RWPE2 (cell line): ENCODE results near the gene PNPLA2.

ENCODE experiments used
- ATAC-seq: fragments of 200-7000 bp; cut with Tn5 transposase; 3 replicates; pipeline ENCODE4 v1.9.1; 2021; ENCODE audit warnings: low read depth
- DNase-seq: peaks from one replicate; pipeline ENCODE4 v3.0.0-alpha.2; 2020; ENCODE audit warnings: low spot score
- H3K27ac ChIP-seq: fragments of 450-650 bp; 2 replicates; pipeline ENCODE4 v1.5.1; 2017; ENCODE audit warnings: mild to moderate bottlenecking; ENCODE audit not compliant: poor library complexity, severe bottlenecking
- H3K27me3 ChIP-seq: fragments of 250-450 bp; sonication (Bioruptor Pico); 2 replicates; pipeline ENCODE4 v1.5.1; 2021; ENCODE audit warnings: mild to moderate bottlenecking, moderate library complexity; ENCODE audit not compliant: insufficient read depth, poor library complexity, severe bottlenecking
- H3K36me3 ChIP-seq: fragments of 250-450 bp; sonication (Bioruptor Pico); 2 replicates; pipeline ENCODE4 v1.5.1; 2020; ENCODE audit warnings: low read depth, mild to moderate bottlenecking, moderate library complexity
- H3K4me1 ChIP-seq: fragments of 250-450 bp; sonication (Bioruptor Pico); 2 replicates; pipeline ENCODE4 v1.5.1; 2021; ENCODE audit warnings: mild to moderate bottlenecking, moderate library complexity; ENCODE audit not compliant: insufficient read depth, poor library complexity, severe bottlenecking
- H3K4me3 ChIP-seq: fragments of 250-450 bp; sonication (Bioruptor Pico); 2 replicates; pipeline ENCODE4 v1.5.1; 2021; ENCODE audit warnings: mild to moderate bottlenecking, moderate library complexity; ENCODE audit not compliant: severe bottlenecking
- H3K9me3 ChIP-seq: fragments of 250-450 bp; sonication (Bioruptor Pico); 2 replicates; pipeline ENCODE4 v1.5.1; 2021; ENCODE audit warnings: mild to moderate bottlenecking, moderate library complexity; ENCODE audit not compliant: severe bottlenecking
- CTCF ChIP-seq: fragments of 450-650 bp; IDR thresholded peaks from one replicate; pipeline ENCODE4 v1.5.1; 2017; ENCODE audit warnings: mild to moderate bottlenecking, moderate library complexity; ENCODE audit not compliant: poor library complexity, severe bottlenecking

The PNPLA2 gene

DNA sequence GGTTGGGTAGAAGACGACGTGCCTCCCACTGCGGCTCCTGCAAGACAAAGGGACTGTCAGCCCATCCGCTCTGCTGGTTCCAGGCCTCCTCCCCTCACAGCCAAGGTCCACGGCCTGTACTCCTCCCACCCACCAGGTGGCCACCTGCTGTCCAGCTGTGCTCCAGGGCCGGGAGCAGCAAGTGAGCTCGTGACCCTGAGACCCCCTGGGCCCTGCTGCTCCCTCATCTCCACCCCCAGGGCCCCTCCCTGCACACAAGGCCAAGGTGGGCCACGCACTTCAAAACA is 51.4 kb downstream of the PNPLA2 start:
- Histone ChIP-seq H3K4me1 (no peaks in the 10 kb centered on the region), H3K27ac (no peak overlapping the region), H3K4me3 (no peak overlapping the region), H3K36me3 (peaks cover 13% of the 10 kb centered on the region), H3K27me3 (no peaks in the 10 kb centered on the region), H3K9me3 (no peaks in the 10 kb centered on the region)
- ATAC-seq (peak; percentile 22; the same call in 1 of the 3 replicates), DNase-seq (no peak)
- no peak for TF ChIP-seq CTCF

- Histone ChIP-seq H3K9me3 (no peaks in the 10 kb centered on the region), H3K27ac (no peak overlapping the region), H3K27me3 (no peaks in the 10 kb centered on the region), H3K36me3 (peaks cover 9% of the 10 kb centered on the region), H3K4me3 (no peak overlapping the region), H3K4me1 (no peaks in the 10 kb centered on the region)
- no peak for TF ChIP-seq CTCF
- ATAC-seq (no peak), DNase-seq (no peak)
Measured at GRCh38 chr11:870418-870817, 51.7 kb downstream of the PNPLA2 start.

- Histone ChIP-seq H3K9me3 (no peaks in the 10 kb centered on the region), H3K4me1 (no peaks in the 10 kb centered on the region), H3K4me3 (no peak overlapping the region), H3K27me3 (no peaks in the 10 kb centered on the region), H3K36me3 (0 out of 2 replicates have a peak, but pooled peaks cover 4% of the 10 kb centered on the region), H3K27ac (no peak overlapping the region)
- no peak for DNase-seq
- no peak for TF ChIP-seq CTCF
- no peak for ATAC-seq
Measured at GRCh38 chr11:871472-871871, 52.8 kb downstream of the PNPLA2 start.

- H3K4me1 ChIP-seq, result no peaks in the 10 kb centered on the region
- H3K9me3 ChIP-seq, result no peaks in the 10 kb centered on the region
- H3K4me3 ChIP-seq, result no peak overlapping the region
- no peak for TF ChIP-seq CTCF
- ATAC-seq, result no peak
- no peaks in the 10 kb centered on the region for H3K27me3 ChIP-seq
- H3K36me3 ChIP-seq, result no peaks in the 10 kb centered on the region
- no peak overlapping the region for H3K27ac ChIP-seq
- no peak for DNase-seq
Measured at GRCh38 chr11:872799-873198, 54.1 kb downstream of the PNPLA2 start.

GRCh38 chr11:873706-874105 is 55.0 kb downstream of the PNPLA2 start:
- ATAC-seq, result no peak
- Histone ChIP-seq H3K4me1 (no peaks in the 10 kb centered on the region), H3K27ac (no peak overlapping the region), H3K4me3 (no peak overlapping the region), H3K36me3 (peaks cover 5% of the 10 kb centered on the region), H3K9me3 (no peaks in the 10 kb centered on the region), H3K27me3 (no peaks in the 10 kb centered on the region)
- no peak for TF ChIP-seq CTCF
- no peak for DNase-seq
